Measurements from ENCODE around the gene CCM2.

DNA sequence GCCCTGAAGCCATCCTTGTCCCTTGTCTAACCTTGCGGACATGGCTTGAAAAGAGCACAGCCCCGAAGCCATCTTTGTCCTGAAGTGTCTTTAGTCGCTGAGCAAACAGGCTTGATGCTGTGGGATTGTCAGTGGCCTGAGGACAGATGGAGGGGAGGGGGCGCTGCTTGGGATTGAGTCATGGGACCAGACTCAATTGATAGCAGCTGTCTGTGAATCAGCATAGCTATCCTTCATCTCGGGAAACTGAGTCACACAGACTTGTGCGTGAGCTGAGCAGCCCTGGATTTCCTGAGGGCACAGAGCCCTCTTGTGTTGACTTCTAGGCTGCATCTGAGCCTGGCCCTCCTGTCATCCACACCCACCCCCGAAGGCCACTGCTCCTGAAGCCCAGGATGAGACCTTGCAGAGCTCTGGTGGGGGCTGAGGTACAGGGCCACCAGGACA is 35.6 kb upstream of the CCM2 start:
- TF ChIP-seq, protein P1, sequence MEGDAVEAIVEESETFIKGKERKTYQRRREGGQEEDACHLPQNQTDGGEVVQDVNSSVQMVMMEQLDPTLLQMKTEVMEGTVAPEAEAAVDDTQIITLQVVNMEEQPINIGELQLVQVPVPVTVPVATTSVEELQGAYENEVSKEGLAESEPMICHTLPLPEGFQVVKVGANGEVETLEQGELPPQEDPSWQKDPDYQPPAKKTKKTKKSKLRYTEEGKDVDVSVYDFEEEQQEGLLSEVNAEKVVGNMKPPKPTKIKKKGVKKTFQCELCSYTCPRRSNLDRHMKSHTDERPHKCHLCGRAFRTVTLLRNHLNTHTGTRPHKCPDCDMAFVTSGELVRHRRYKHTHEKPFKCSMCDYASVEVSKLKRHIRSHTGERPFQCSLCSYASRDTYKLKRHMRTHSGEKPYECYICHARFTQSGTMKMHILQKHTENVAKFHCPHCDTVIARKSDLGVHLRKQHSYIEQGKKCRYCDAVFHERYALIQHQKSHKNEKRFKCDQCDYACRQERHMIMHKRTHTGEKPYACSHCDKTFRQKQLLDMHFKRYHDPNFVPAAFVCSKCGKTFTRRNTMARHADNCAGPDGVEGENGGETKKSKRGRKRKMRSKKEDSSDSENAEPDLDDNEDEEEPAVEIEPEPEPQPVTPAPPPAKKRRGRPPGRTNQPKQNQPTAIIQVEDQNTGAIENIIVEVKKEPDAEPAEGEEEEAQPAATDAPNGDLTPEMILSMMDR (IDR thresholded peaks at IDR 0.05; ENCODE audit: insufficient read depth, low read depth, low read length), result peak; percentile 9
- no peak for TF ChIP-seq EZH2 (IDR thresholded peaks at IDR 0.05; ENCODE audit: insufficient read depth, low read length)

Data from astrocyte (in vitro differentiated cells and primary cell).